Kidney (tissue), 14 donors: ENCODE measurements around the gene PDGFD. TPM values are rescaled to one million over a fixed set of nuclear protein-coding genes. Genes with fewer than 3 reads are reported as not detected.
A peak's percentile ranks its signal among the peaks of the same experiment; 100 is the strongest.

Source experiments
- DNase-seq, 5 donors: peaks; one replicate each; pipeline ENCODE4 v3.0.0-alpha.2; 2013 to 2020
- FAIRE-seq: peaks from 2 replicates; lab custom pipeline; 2012; peaks lifted over from hg19 to GRCh38; lab: Jason Lieb, UNC
- H3K27ac ChIP-seq, 2 donors: one replicate each; pipeline ENCODE4 v1.7.0; 2013; ENCODE audit warnings: low read depth in 2 of 2, low read length in 2 of 2, inconsistent platforms in 1 of 2
- H3K27me3 ChIP-seq: one replicate; pipeline ENCODE4 v1.7.1; 2013; ENCODE audit warnings: low read length, inconsistent platforms; ENCODE audit not compliant: control insufficient read depth, insufficient read depth
- H3K36me3 ChIP-seq, 3 donors: one replicate each; pipeline versions ENCODE4 v1.7.0 to v1.7.1; 2013; ENCODE audit warnings: low read length in 3 of 3, control low read depth in 1 of 3, inconsistent platforms in 1 of 3; ENCODE audit not compliant: insufficient read depth in 3 of 3, control insufficient read depth in 2 of 3
- H3K4me1 ChIP-seq, 3 donors: one replicate each; pipeline versions ENCODE4 v1.7.0 to v1.7.1; 2013; ENCODE audit warnings: low read length in 3 of 3, inconsistent platforms in 1 of 3, low read depth in 1 of 3; ENCODE audit not compliant: control insufficient read depth in 2 of 3, insufficient read depth in 2 of 3
- H3K4me3 ChIP-seq, 3 donors: one replicate each; pipeline versions ENCODE4 v1.7.0 to v1.8.1; 2013; ENCODE audit warnings: low read length in 3 of 3, control low read depth in 1 of 3, inconsistent platforms in 1 of 3
- H3K9ac ChIP-seq, 3 donors: one replicate each; pipeline versions ENCODE4 v1.7.0 to v1.7.1; 2013; ENCODE audit warnings: low read length in 3 of 3, control low read depth in 1 of 3, inconsistent platforms in 1 of 3
- H3K9me3 ChIP-seq, 3 donors: one replicate each; pipeline versions ENCODE4 v1.7.0 to v1.7.1; 2013; ENCODE audit warnings: low read length in 3 of 3, control low read depth in 1 of 3, inconsistent platforms in 1 of 3; ENCODE audit not compliant: control insufficient read depth in 2 of 3, insufficient read depth in 1 of 3
- CTCF ChIP-seq: IDR thresholded peaks from 3 replicates; pipeline ENCODE4 v1.5.1; 2012; ENCODE audit warnings: mild to moderate bottlenecking, moderate library complexity, borderline replicate concordance; ENCODE audit not compliant: insufficient read depth; ENCODE audit errors: extremely low read depth
- intact Hi-C: fragments of 100-400 bp; cut with DNase I; formaldehyde crosslinking; loops from one replicate; pipeline ENCODE4 v1.11.1; 2022
- polyA plus RNA-seq: library from polyadenylated mRNA; stranded (reverse); fragments of 350-450 nt; fragmentation: Illumina TruSeq; extraction: RNeasy Lipid Tissue Mini Kit (QIAGEN cat#74804); gene quantifications from one replicate; pipeline ENCODE4 v1.2.3, GENCODE V29; 2014; ENCODE audit warnings: low read depth, low replicate concordance; ENCODE audit not compliant: insufficient read depth
- total RNA-seq: library from RNA; stranded (reverse); fragmentation: NEBNext Ultra II Directional; extraction: Animal tissue kit (Norgen Biotek cat#: 25700); gene quantifications from one replicate; pipeline ENCODE4 v1.2.1, GENCODE V29; 2021
- donor health status: control.
- donor health status: control.
- donor health status: control.
- donor health status: control.
- donor health status: control.
- donor health status: DM: yes; HTN: yes; CAD: no.
- donor health status: Normal renal cell carcinoma (clear cell type).

PDGFD gene
- total and polyA plus RNA-seq, 2 donors from 2014 or later = 5.3 to 12.2 TPM

GRCh38 chr11:103872748-103873147 lies 291.2 kb downstream of the PDGFD start:
- no peaks in the 10 kb centered on the region for H3K9me3 ChIP-seq
- intact Hi-C loops = no loop called here
- H3K27ac ChIP-seq = no peak overlapping the region
- H3K27me3 ChIP-seq = no peaks in the 10 kb centered on the region
- no peak for TF ChIP-seq CTCF
- no peak overlapping the region for H3K4me3 ChIP-seq
- DNase-seq (no peak), FAIRE-seq (no peak)
- H3K9ac ChIP-seq = no peak overlapping the region
- peaks cover 0 to 2% (median 0%) of the 10 kb centered on the region in 3 donors for H3K4me1 ChIP-seq
- no peaks in the 10 kb centered on the region for H3K36me3 ChIP-seq

GRCh38 chr11:103871923-103872551 lies 291.9 kb downstream of the PDGFD start:
- no peak overlapping the region for H3K9ac ChIP-seq
- no peak overlapping the region for H3K4me3 ChIP-seq
- no peaks in the 10 kb centered on the region for H3K27me3 ChIP-seq
- DNase-seq (no peak), FAIRE-seq (no peak)
- TF ChIP-seq CTCF = no peak
- intact Hi-C loops = no loop called here
- H3K36me3 ChIP-seq = no peaks in the 10 kb centered on the region
- H3K9me3 ChIP-seq = no peaks in the 10 kb centered on the region
- H3K27ac ChIP-seq = no peak overlapping the region
- H3K4me1 ChIP-seq = peaks cover 0 to 2% (median 0%) of the 10 kb centered on the region in 3 donors

GRCh38 chr11:103870821-103871309 lies 293.1 kb downstream of the PDGFD start:
- H3K27ac ChIP-seq = no peak overlapping the region
- intact Hi-C loops = no loop called here

More at GRCh38 chr11:103870821-103871309, 293.1 kb downstream of the PDGFD start:
- Histone ChIP-seq H3K4me1 (peaks cover 0 to 2% (median 0%) of the 10 kb centered on the region in 3 donors), H3K9ac (no peak overlapping the region), H3K27me3 (no peaks in the 10 kb centered on the region), H3K4me3 (no peak overlapping the region), H3K36me3 (no peaks in the 10 kb centered on the region), H3K9me3 (no peaks in the 10 kb centered on the region)
- DNase-seq (peak in 1 of 5 donors; percentile 73), FAIRE-seq (no peak)
- no peak for TF ChIP-seq CTCF
